ENCODE results near the gene SMG6. TPM values are rescaled to one million over a fixed set of nuclear protein-coding genes. Genes with fewer than 3 reads are reported as not detected.

SMG6 gene
- total and polyA plus RNA-seq, 2 of the 13 experiments (the other 11 are each of a cell fraction or from before 2014, with no cell fraction given) = 4.6 to 14.6 TPM

- TF ChIP-seq ELF1 (CRISPR knock-in tag; IDR thresholded peaks at IDR 0.05) (no peak), U2AF2 (IDR thresholded peaks at IDR 0.05; ENCODE audit: low read depth, low read length) (no peak)
Observed at GRCh38 chr17:2239882-2240430, 63.6 kb downstream of the SMG6 start (continued).

- Histone ChIP-seq H3K9me3 (ENCODE audit: low read length) (no peaks in the 10 kb centered on the region), H4K20me1 (ENCODE audit: insufficient read depth, low read length) (no peaks in the 10 kb centered on the region), H3K27ac (ENCODE audit: extremely low read length, insufficient read depth, low read length) (no peak overlapping the region), H3K4me1 (ENCODE audit: insufficient read depth, low read length) (no peaks in the 10 kb centered on the region), H3K79me2 (ENCODE audit: insufficient read depth, low read length) (no peaks in the 10 kb centered on the region), H3K36me3 (replicated peaks in 1 of 2; ENCODE audit: control insufficient read depth in 1 of 2, insufficient read depth in 2 of 2, low read length in 2 of 2) (peaks cover 15 to 70% of the 10 kb centered on the region in 2 experiments; a peak in 4 of 5 replicates), H3K4me2 (ENCODE audit: low read depth, low read length) (no peak overlapping the region), H3K9ac (ENCODE audit: insufficient read depth, low read depth, low read length) (no peak overlapping the region), H3K4me3 (replicated peaks in 1 of 3; ENCODE audit: insufficient read depth in 1 of 3, low read depth in 2 of 3, low read length in 3 of 3) (no peak overlapping the region), H2AFZ (ENCODE audit: low read length) (no peak overlapping the region), H3K27me3 (ENCODE audit: control insufficient read depth in 1 of 2, insufficient read depth in 2 of 2, low read length in 2 of 2) (no peaks in the 10 kb centered on the region; a peak in 1 of 5 replicates)
- CTCF ChIA-PET (ENCODE audit: low intra/inter-chr PET ratio, low total read pairs) = no interaction called here
- TF ChIP-seq REST (IDR thresholded peaks at IDR 0.05; ENCODE audit: borderline replicate concordance in 1 of 2, low read depth in 1 of 2, low read length in 2 of 2) (no peak), ZFP36 (IDR thresholded peaks at IDR 0.05; ENCODE audit: borderline replicate concordance, low read depth, low read length, partially characterized antibody) (no peak), MAFK (conservative IDR thresholded peaks at IDR 0.05 in 1 of 2, IDR thresholded peaks at IDR 0.05 in 1 of 2; ENCODE audit: low read length in 2 of 2) (peak in 1 of 2 experiments; percentile 42; a peak in 2 of 4 replicates)
- in situ Hi-C loops (cut with HindIII; ENCODE audit: extremely low pct_ligation_motif_present, low pct_unique_long_range_greater_than_20kb) = loop anchor here (25.0 kb wide), 1 partner anchor 327 kb away; no protein-coding TSS in a partner anchor
- POLR2A ChIA-PET = no interaction called here
- 93% methylated on average over 2 of the region's 2 CpGs for WGBS (ENCODE audit: low lambda C conversion rate)
- intact Hi-C loops (cut with micrococcal nuclease; ENCODE audit: unreplicated experiment) = no loop called here
- DNase-seq (ENCODE audit: low spot score) (no peak), ATAC-seq (no peak), FAIRE-seq (no peak)
- no TSS peak for BruUV-seq (replicated peaks)
Observed at GRCh38 chr17:2239170-2239551, 64.4 kb downstream of the SMG6 start.

Data from HepG2 (cell line).